IgD-negative memory B cell (primary cell): ENCODE results near the gene ASB15. TPM values are rescaled to one million over a fixed set of nuclear protein-coding genes. Genes with fewer than 3 reads are reported as not detected.
A peak's percentile ranks its signal among the peaks of the same experiment; 100 is the strongest.

ENCODE experiments used
- H3K27ac Mint-ChIP-seq, 3 donors: one replicate each; pipeline ENCODE4 v1.8.0; 2020 to 2022; ENCODE audit warnings: mild to moderate bottlenecking in 3 of 3, mixed read lengths in 3 of 3, moderate library complexity in 1 of 3
- H3K27me3 Mint-ChIP-seq: one replicate; pipeline ENCODE4 v1.8.0; 2021; ENCODE audit warnings: mixed read lengths
- H3K36me3 Mint-ChIP-seq: one replicate; pipeline ENCODE4 v1.8.0; 2020; ENCODE audit warnings: mild to moderate bottlenecking, mixed read lengths
- H3K4me1 Mint-ChIP-seq, 3 donors: one replicate each; pipeline ENCODE4 v1.8.0; 2020 to 2022; ENCODE audit warnings: mixed read lengths in 3 of 3, mild to moderate bottlenecking in 1 of 3
- H3K4me3 Mint-ChIP-seq, 4 donors: one replicate each; pipeline ENCODE4 v1.8.0; 2020 to 2022; ENCODE audit warnings: mild to moderate bottlenecking in 4 of 4, mixed read lengths in 4 of 4, moderate library complexity in 3 of 4
- H3K9me3 Mint-ChIP-seq, 3 donors: one replicate each; pipeline ENCODE4 v1.8.0; 2020 to 2021; ENCODE audit warnings: mixed read lengths in 3 of 3, mild to moderate bottlenecking in 1 of 3
- polyA plus RNA-seq: library from polyadenylated mRNA; unstranded; fragments of 300-500 nt; fragmentation: Illumina TruSeq; gene quantifications from one replicate; pipeline ENCODE4 v1.2.3, GENCODE V29; 2021

The ASB15 gene
- polyA plus RNA-seq, 1 donor from 2014 or later: not detected

GRCh38 chr7:123573896-123574467 is 27.6 kb upstream of the ASB15 start:
- H3K4me1 Mint-ChIP-seq: peaks cover 0 to 6% (median 5%) of the 10 kb centered on the region in 3 donors
- H3K27ac Mint-ChIP-seq: no peak overlapping the region
- H3K9me3 Mint-ChIP-seq: peaks cover 0 to 2% (median 0%) of the 10 kb centered on the region in 3 donors
- no peaks in the 10 kb centered on the region for H3K36me3 Mint-ChIP-seq
- H3K4me3 Mint-ChIP-seq: no peak overlapping the region
- H3K27me3 Mint-ChIP-seq: no peaks in the 10 kb centered on the region

GRCh38 chr7:123579416-123579815 is 22.2 kb upstream of the ASB15 start:
- Mint-ChIP-seq H3K27me3 (peaks cover 9% of the 10 kb centered on the region), H3K4me1 (no peaks in the 10 kb centered on the region), H3K27ac (no peak overlapping the region), H3K36me3 (no peaks in the 10 kb centered on the region), H3K4me3 (no peak overlapping the region), H3K9me3 (no peaks in the 10 kb centered on the region)

GRCh38 chr7:123580406-123581161 is 21.0 kb upstream of the ASB15 start:
- Mint-ChIP-seq H3K9me3 (no peaks in the 10 kb centered on the region), H3K27ac (no peak overlapping the region), H3K27me3 (peaks cover 9% of the 10 kb centered on the region), H3K36me3 (no peaks in the 10 kb centered on the region), H3K4me3 (no peak overlapping the region), H3K4me1 (no peaks in the 10 kb centered on the region)

- H3K36me3 Mint-ChIP-seq: no peaks in the 10 kb centered on the region
- no peaks in the 10 kb centered on the region for H3K9me3 Mint-ChIP-seq
- no peaks in the 10 kb centered on the region for H3K4me1 Mint-ChIP-seq
- no peak overlapping the region for H3K4me3 Mint-ChIP-seq
- peaks cover 9% of the 10 kb centered on the region for H3K27me3 Mint-ChIP-seq
- no peak overlapping the region for H3K27ac Mint-ChIP-seq
These were observed 20.5 kb upstream of the ASB15 start for GRCh38 chr7:123581162-123581459.

- no peaks in the 10 kb centered on the region for H3K9me3 Mint-ChIP-seq
- H3K36me3 Mint-ChIP-seq: no peaks in the 10 kb centered on the region
- no peak overlapping the region for H3K4me3 Mint-ChIP-seq
- peaks cover 9% of the 10 kb centered on the region for H3K27me3 Mint-ChIP-seq
- H3K27ac Mint-ChIP-seq: no peak overlapping the region
- H3K4me1 Mint-ChIP-seq: peaks cover 0 to 8% (median 0%) of the 10 kb centered on the region in 3 donors
These were observed 17.8 kb upstream of the ASB15 start for GRCh38 chr7:123583821-123584220.

GRCh38 chr7:123588376-123588775 is 13.2 kb upstream of the ASB15 start:
- Mint-ChIP-seq H3K9me3 (no peaks in the 10 kb centered on the region), H3K27ac (no peak overlapping the region), H3K4me3 (no peak overlapping the region), H3K27me3 (peaks cover 14% of the 10 kb centered on the region), H3K4me1 (peaks cover 0 to 8% (median 0%) of the 10 kb centered on the region in 3 donors), H3K36me3 (no peaks in the 10 kb centered on the region)

GRCh38 chr7:123594813-123595241 is 6.8 kb upstream of the ASB15 start:
- H3K27ac Mint-ChIP-seq: no peak overlapping the region
- no peaks in the 10 kb centered on the region for H3K36me3 Mint-ChIP-seq
- no peaks in the 10 kb centered on the region for H3K4me1 Mint-ChIP-seq
- peaks cover 27% of the 10 kb centered on the region for H3K27me3 Mint-ChIP-seq
- no peaks in the 10 kb centered on the region for H3K9me3 Mint-ChIP-seq
- no peak overlapping the region for H3K4me3 Mint-ChIP-seq

- Mint-ChIP-seq H3K9me3 (no peaks in the 10 kb centered on the region), H3K36me3 (no peaks in the 10 kb centered on the region), H3K27me3 (peaks cover 12% of the 10 kb centered on the region), H3K4me1 (no peaks in the 10 kb centered on the region), H3K27ac (no peak overlapping the region), H3K4me3 (no peak overlapping the region)
These were observed 3.0 kb upstream of the ASB15 start for GRCh38 chr7:123598657-123599056.

- Mint-ChIP-seq H3K27ac (no peak overlapping the region), H3K27me3 (peaks cover 8% of the 10 kb centered on the region), H3K4me3 (no peak overlapping the region), H3K4me1 (no peaks in the 10 kb centered on the region), H3K9me3 (no peaks in the 10 kb centered on the region), H3K36me3 (no peaks in the 10 kb centered on the region)
These were observed 1.9 kb upstream of the ASB15 start for GRCh38 chr7:123599766-123600165.

- H3K27me3 Mint-ChIP-seq: peaks cover 3% of the 10 kb centered on the region
- H3K36me3 Mint-ChIP-seq: no peaks in the 10 kb centered on the region
- no peak overlapping the region for H3K27ac Mint-ChIP-seq
- H3K9me3 Mint-ChIP-seq: peaks cover 0 to 4% (median 0%) of the 10 kb centered on the region in 3 donors
- no peak overlapping the region for H3K4me3 Mint-ChIP-seq
- no peaks in the 10 kb centered on the region for H3K4me1 Mint-ChIP-seq
These were observed 745 bp upstream of the ASB15 start for GRCh38 chr7:123600876-123601275.

GRCh38 chr7:123602648-123603047 is 1.0 kb downstream of the ASB15 start:
- Mint-ChIP-seq H3K27me3 (peaks cover 3% of the 10 kb centered on the region), H3K9me3 (peaks cover 0 to 4% (median 0%) of the 10 kb centered on the region in 3 donors), H3K4me3 (no peak overlapping the region), H3K27ac (no peak overlapping the region), H3K4me1 (no peaks in the 10 kb centered on the region), H3K36me3 (no peaks in the 10 kb centered on the region)

GRCh38 chr7:123604739-123605138 is 3.1 kb downstream of the ASB15 start:
- H3K9me3 Mint-ChIP-seq: peaks cover 0 to 4% (median 0%) of the 10 kb centered on the region in 3 donors
- H3K27me3 Mint-ChIP-seq: peaks cover 3% of the 10 kb centered on the region
- H3K4me1 Mint-ChIP-seq: no peaks in the 10 kb centered on the region
- H3K4me3 Mint-ChIP-seq: no peak overlapping the region
- H3K36me3 Mint-ChIP-seq: no peaks in the 10 kb centered on the region
- no peak overlapping the region for H3K27ac Mint-ChIP-seq

- no peak overlapping the region for H3K4me3 Mint-ChIP-seq
- H3K27me3 Mint-ChIP-seq: peaks cover 3% of the 10 kb centered on the region
- no peak overlapping the region for H3K27ac Mint-ChIP-seq
- H3K36me3 Mint-ChIP-seq: no peaks in the 10 kb centered on the region
- peaks cover 0 to 4% (median 0%) of the 10 kb centered on the region in 3 donors for H3K9me3 Mint-ChIP-seq
- no peaks in the 10 kb centered on the region for H3K4me1 Mint-ChIP-seq
These were observed 5.9 kb downstream of the ASB15 start for GRCh38 chr7:123607423-123607975.

GRCh38 chr7:123608991-123609882 is 7.6 kb downstream of the ASB15 start:
- H3K27ac Mint-ChIP-seq: no peak overlapping the region
- no peaks in the 10 kb centered on the region for H3K36me3 Mint-ChIP-seq
- H3K9me3 Mint-ChIP-seq: peaks cover 0 to 4% (median 0%) of the 10 kb centered on the region in 3 donors
- peaks cover 5% of the 10 kb centered on the region for H3K27me3 Mint-ChIP-seq
- peak overlapping the region in 1 of 4 donors; percentile 47 for H3K4me3 Mint-ChIP-seq
- H3K4me1 Mint-ChIP-seq: no peaks in the 10 kb centered on the region

- Mint-ChIP-seq H3K9me3 (peaks cover 0 to 4% (median 0%) of the 10 kb centered on the region in 3 donors), H3K4me1 (no peaks in the 10 kb centered on the region), H3K27me3 (peaks cover 5% of the 10 kb centered on the region), H3K27ac (no peak overlapping the region), H3K4me3 (no peak overlapping the region), H3K36me3 (no peaks in the 10 kb centered on the region)
These were observed 8.2 kb downstream of the ASB15 start for GRCh38 chr7:123609883-123610239.
